ENCODE results near the gene CRACR2B.

Gene CRACR2B

DNA sequence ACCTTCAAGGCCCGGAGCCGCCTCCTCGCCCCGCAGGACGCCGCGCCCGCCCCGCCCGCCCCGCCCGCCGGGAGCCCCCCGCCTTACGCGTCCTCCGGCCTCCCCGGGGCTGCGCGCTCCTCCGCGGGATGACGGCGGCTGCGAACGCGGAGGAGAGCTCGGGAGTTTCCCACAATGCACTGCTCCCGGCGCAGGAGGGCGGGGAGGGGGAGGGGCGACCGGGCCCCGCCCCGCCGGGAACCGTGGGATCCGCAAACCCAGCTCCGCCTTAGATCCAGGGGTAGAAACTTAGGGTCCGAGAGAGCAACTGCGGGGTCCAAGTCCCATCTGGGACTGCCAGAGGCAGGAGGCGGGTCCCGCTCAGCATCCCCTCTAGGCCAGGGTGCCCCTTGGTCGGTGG is 37.8 kb upstream of the CRACR2B start, which contains the start of gene CEND1:
TSS of gene CEND1 (minus strand) at position 148 of the 400 bp plus-strand sequence. CDS start 1,514 bp downstream, outside the sequence.
- Histone ChIP-seq H3K27ac (no peak within 1 kb of the TSS), H3K27me3 (ENCODE audit: insufficient read depth, low read depth, severe bottlenecking) (no peaks in the 10 kb centered on the region), H3K4me3 (ENCODE audit: low read depth, low read length) (no peak within 1 kb of the TSS), H3K36me3 (peaks cover 35% of the 10 kb centered on the region), H3K9me3 (ENCODE audit: severe bottlenecking) (no peaks in the 10 kb centered on the region)
- TF ChIP-seq, protein P1, sequence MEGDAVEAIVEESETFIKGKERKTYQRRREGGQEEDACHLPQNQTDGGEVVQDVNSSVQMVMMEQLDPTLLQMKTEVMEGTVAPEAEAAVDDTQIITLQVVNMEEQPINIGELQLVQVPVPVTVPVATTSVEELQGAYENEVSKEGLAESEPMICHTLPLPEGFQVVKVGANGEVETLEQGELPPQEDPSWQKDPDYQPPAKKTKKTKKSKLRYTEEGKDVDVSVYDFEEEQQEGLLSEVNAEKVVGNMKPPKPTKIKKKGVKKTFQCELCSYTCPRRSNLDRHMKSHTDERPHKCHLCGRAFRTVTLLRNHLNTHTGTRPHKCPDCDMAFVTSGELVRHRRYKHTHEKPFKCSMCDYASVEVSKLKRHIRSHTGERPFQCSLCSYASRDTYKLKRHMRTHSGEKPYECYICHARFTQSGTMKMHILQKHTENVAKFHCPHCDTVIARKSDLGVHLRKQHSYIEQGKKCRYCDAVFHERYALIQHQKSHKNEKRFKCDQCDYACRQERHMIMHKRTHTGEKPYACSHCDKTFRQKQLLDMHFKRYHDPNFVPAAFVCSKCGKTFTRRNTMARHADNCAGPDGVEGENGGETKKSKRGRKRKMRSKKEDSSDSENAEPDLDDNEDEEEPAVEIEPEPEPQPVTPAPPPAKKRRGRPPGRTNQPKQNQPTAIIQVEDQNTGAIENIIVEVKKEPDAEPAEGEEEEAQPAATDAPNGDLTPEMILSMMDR (IDR thresholded peaks at IDR 0.05; ENCODE audit: low read depth, low read length) = no peak
- peak; percentile 51 for DNase-seq

DNA sequence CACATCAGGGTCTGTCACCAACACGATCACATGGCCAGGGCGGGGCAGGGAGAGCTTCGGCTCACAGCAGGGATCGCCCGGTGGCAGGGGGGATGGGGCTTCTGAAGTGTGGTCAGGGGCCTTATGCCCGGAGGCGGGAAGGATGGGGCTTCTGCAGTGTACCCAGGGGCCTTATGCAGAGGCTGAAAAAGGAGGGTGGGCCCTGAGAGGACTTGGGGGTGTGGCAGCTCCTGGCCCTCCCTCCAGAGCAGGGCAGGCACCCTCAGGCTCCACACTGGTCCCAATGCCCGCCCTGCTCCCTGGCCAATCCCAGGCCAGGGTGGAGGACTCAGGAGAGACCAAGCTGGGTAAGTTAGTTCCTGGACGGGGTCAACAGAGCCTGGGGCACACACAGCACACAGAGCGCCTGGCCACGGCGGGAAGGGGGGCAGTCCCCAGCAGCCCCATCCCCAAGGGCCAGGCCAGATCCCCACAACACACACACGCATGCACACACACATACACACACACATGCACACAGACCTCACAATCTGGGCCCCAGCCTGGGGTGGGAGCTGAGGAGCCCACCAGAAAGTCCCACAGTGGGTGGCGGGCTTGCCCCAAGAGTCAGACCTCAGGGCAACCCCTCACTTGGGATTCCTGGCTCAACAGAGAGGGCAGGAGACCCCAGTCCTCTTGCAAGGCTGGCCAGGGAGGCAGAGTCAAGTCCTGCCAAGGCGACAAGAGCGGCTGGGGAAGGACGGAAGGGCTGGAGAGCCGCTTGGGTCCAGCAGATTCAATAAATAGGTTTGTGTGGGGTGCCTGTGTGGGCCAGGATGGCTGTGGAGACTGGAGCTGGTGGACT is 36.8 kb upstream of the CRACR2B start:
- Histone ChIP-seq H3K27ac (no peak overlapping the region), H3K9me3 (ENCODE audit: severe bottlenecking) (no peaks in the 10 kb centered on the region), H3K4me3 (ENCODE audit: low read depth, low read length) (no peak overlapping the region), H3K27me3 (ENCODE audit: insufficient read depth, low read depth, severe bottlenecking) (no peaks in the 10 kb centered on the region), H3K36me3 (peaks cover 35% of the 10 kb centered on the region)
- no peak for DNase-seq
- TF ChIP-seq, protein P1 (IDR thresholded peaks at IDR 0.05; ENCODE audit: low read depth, low read length) = no peak

DNA sequence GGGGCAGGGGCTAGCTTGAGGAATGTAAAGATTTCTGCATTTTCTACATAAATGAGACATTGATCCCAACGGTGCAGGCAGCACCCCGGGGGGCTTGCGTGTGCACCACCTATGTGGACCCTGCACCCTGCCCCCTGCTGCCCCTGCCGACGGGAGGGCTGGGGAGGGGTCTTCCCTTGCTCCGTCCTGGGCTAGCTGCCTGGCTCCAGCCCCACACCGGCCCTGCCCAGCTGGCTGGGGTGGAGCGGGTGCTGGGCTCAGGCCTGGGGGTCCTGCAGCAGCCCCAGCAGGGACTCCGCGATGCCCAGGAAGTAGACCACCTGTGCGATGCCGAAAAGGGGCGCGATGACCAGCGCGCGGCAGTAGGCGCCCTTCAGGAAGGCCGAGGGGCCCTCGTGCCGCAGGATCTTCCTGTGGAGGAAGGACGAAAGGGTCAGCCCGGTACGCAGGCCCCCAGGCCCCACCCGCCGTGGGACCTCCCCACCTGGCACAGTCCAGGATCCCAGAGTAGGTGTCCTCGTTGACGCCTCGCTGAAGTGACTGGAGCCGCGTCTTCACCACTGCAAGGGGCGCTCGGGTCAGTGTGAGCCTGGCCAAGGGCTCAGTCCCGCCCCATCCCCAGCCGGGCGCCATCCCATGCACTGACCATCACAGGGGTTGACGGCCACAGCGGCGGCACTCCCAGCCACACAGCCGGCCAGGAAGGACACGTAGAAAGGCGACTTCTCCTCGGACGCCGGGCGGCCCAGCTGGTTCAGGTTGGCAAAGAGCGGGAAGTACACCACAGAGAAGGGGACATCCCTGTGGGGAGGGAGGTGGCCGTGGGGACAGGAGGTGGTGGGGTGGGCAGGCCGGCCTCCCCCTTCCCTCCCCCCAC is 35.8 kb upstream of the CRACR2B start:
- TF ChIP-seq, protein P1 (IDR thresholded peaks at IDR 0.05; ENCODE audit: low read depth, low read length) = no peak
- no peaks in the 10 kb centered on the region for H3K9me3 ChIP-seq (ENCODE audit: severe bottlenecking)
- DNase-seq = no peak

DNA sequence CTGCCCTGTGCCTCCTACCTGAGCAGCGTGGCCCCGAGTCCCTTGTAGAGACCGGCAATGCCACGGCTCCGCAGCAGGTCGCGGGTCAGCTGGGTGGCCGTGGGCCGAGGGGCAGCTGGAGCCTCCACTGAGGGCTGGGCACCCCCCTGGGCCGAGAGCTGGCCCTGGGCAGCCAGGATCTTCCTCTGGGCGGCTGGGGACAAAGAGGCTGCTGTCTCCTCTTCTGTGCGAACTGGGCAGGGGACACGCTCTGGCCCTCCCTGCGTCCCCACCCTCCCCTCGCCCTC is 35.2 kb upstream of the CRACR2B start:
- H3K27me3 ChIP-seq (ENCODE audit: insufficient read depth, low read depth, severe bottlenecking) = no peaks in the 10 kb centered on the region
- peaks cover 35% of the 10 kb centered on the region for H3K36me3 ChIP-seq

More for the DNA sequence above, 35.8 kb upstream of the CRACR2B start:
- Histone ChIP-seq H3K36me3 (peaks cover 35% of the 10 kb centered on the region), H3K4me3 (ENCODE audit: low read depth, low read length) (no peak overlapping the region), H3K27me3 (ENCODE audit: insufficient read depth, low read depth, severe bottlenecking) (no peaks in the 10 kb centered on the region), H3K27ac (no peak overlapping the region)

DNA sequence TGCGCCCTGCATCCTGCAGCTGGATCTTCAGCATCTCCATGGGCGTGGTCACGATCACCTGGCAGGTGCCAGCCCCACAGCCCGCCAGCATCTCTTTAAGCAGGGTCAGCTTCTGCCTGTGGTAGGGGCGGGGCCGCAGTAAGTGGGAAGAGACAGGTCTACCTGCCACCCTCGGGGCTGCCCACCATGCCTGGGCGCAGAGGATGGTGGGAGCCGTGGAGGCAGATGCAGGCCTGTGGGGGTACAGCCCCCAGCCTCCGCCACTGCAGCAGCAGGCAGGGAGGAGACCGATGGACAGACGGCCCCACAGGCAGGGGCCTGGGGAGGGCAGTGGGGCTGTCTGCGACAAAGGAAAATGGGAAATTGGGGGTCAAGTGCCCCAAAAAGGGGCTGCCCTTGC is 34.8 kb upstream of the CRACR2B start:
- no peak for DNase-seq
- H3K27ac ChIP-seq = peak overlapping the region; percentile 84
- H3K36me3 ChIP-seq = peaks cover 35% of the 10 kb centered on the region
- TF ChIP-seq, protein P1 (IDR thresholded peaks at IDR 0.05; ENCODE audit: low read depth, low read length) = no peak
- no peaks in the 10 kb centered on the region for H3K27me3 ChIP-seq (ENCODE audit: insufficient read depth, low read depth, severe bottlenecking)
- H3K4me3 ChIP-seq (ENCODE audit: low read depth, low read length) = no peak overlapping the region
- no peaks in the 10 kb centered on the region for H3K9me3 ChIP-seq (ENCODE audit: severe bottlenecking)

More for the DNA sequence above, 35.2 kb upstream of the CRACR2B start:
- no peak for DNase-seq
- Histone ChIP-seq H3K27ac (no peak overlapping the region), H3K4me3 (ENCODE audit: low read depth, low read length) (no peak overlapping the region), H3K9me3 (ENCODE audit: severe bottlenecking) (no peaks in the 10 kb centered on the region)
- TF ChIP-seq, protein P1 (IDR thresholded peaks at IDR 0.05; ENCODE audit: low read depth, low read length) = no peak

Data from WERI-Rb-1 (cell line).